Stimulated activated CD8-positive, alpha-beta memory T cell treated with anti-CD3 and anti-CD28 coated beads, Interleukin-7, amount 100 ng/mL, for 1 hour (primary cell): ENCODE data around the gene MRPL12.

ENCODE experiments used
- DNase-seq, 2 donors: peaks; one replicate each; pipeline ENCODE4 v3.0.0-alpha.2; 2020; ENCODE audit warnings: low read depth in 2 of 2

The MRPL12 gene

GRCh38 chr17:81701288-81702071, 1.7 kb upstream of the MRPL12 start:
- DNase-seq = no peak

- DNase-seq = no peak
Measured at GRCh38 chr17:81703747-81704654, 834 bp downstream of the MRPL12 start.

GRCh38 chr17:81705518-81706231, 2.5 kb downstream of the MRPL12 start:
- DNase-seq = no peak

- DNase-seq = no peak
Measured at GRCh38 chr17:81706232-81706611, 3.1 kb downstream of the MRPL12 start.

GRCh38 chr17:81706757-81707624, 3.8 kb downstream of the MRPL12 start:
- no peak for DNase-seq

- no peak for DNase-seq
Measured at GRCh38 chr17:81707725-81708646, 4.8 kb downstream of the MRPL12 start.

- no peak for DNase-seq
Measured at GRCh38 chr17:81708739-81709185, 5.6 kb downstream of the MRPL12 start.

GRCh38 chr17:81710514-81711308, 7.5 kb downstream of the MRPL12 start:
- DNase-seq = no peak

GRCh38 chr17:81711814-81712467, 8.8 kb downstream of the MRPL12 start, which contains the start of gene SLC25A10:
Gene SLC25A10, plus strand, starts transcription at chr17:81712284. Its CDS starts 143 bp downstream, at chr17:81712427.
- peak; percentile 36 to 53 for DNase-seq

GRCh38 chr17:81712468-81713003, 9.4 kb downstream of the MRPL12 start:
- DNase-seq = no peak

GRCh38 chr17:81713004-81713555, 9.9 kb downstream of the MRPL12 start:
- no peak for DNase-seq

GRCh38 chr17:81713556-81714411, 10.6 kb downstream of the MRPL12 start:
- no peak for DNase-seq

GRCh38 chr17:81714412-81715106, 11.4 kb downstream of the MRPL12 start:
- DNase-seq = no peak

- no peak for DNase-seq
Measured at GRCh38 chr17:81715107-81715871, 12.1 kb downstream of the MRPL12 start.

- no peak for DNase-seq
Measured at GRCh38 chr17:81715872-81716673, 12.9 kb downstream of the MRPL12 start.
